ENCODE measurements around the gene CCL20. TPM values are rescaled to one million over a fixed set of nuclear protein-coding genes. Genes with fewer than 3 reads are reported as not detected.

Gene CCL20
- total and polyA plus RNA-seq, 2 donors (not counting 3 experiments of a cell fraction or from before 2014, with no cell fraction given): 0.32 TPM; not detected in 1

- no peaks in the 10 kb centered on the region for H3K9me1 ChIP-seq (replicated peaks; ENCODE audit: control insufficient read depth, extremely low read depth, insufficient read depth, low read length)
- BruUV-seq (replicated peaks): no TSS peak
- no peaks in the 10 kb centered on the region for H3K9me3 ChIP-seq (replicated peaks; ENCODE audit: control insufficient read depth, insufficient read depth, low read length)
- ChIA-PET POLR2A (no interaction called here), CTCF (interaction anchor here (0.8 to 1.5 kb wide), 4 partner anchors 9 to 35 kb away, joined by 3 to 14 read pairs (median 4); no protein-coding TSS in a partner anchor)
- no peaks in the 10 kb centered on the region for H4K20me1 ChIP-seq (replicated peaks; ENCODE audit: control insufficient read depth, extremely low read depth, insufficient read depth, low read length)
- H3K4me2 ChIP-seq (ENCODE audit: insufficient read depth, low read length): no peak overlapping the region
- TF ChIP-seq GATA2 (IDR thresholded peaks at IDR 0.05; ENCODE audit: insufficient read depth, insufficient read length, low read depth, low read length) (no peak), POLR2A (IDR thresholded peaks at IDR 0.05; ENCODE audit: low read depth, low read length) (no peak)
- no peak overlapping the region for H3K4me3 ChIP-seq (replicated peaks in 1 of 3; ENCODE audit: insufficient read depth in 1 of 3, low read depth in 1 of 3, low read length in 3 of 3)
- no peak for FAIRE-seq
- no peak overlapping the region for H3K9ac ChIP-seq (replicated peaks; ENCODE audit: extremely low read depth, insufficient read depth, low read length)
- intact Hi-C loops (cut with micrococcal nuclease) (loop anchor here (2.0 kb wide), 1 partner anchor 35 kb away; no protein-coding TSS in a partner anchor), dilution Hi-C loops (cut with MboI; ENCODE audit: extremely low pct_ligation_motif_present, low sequenced_read_pairs) (no loop called here)
- no peak overlapping the region for H3K27ac ChIP-seq (ENCODE audit: insufficient read depth, low read depth, low read length)
- peaks cover 10% of the 10 kb centered on the region for H3K4me1 ChIP-seq (ENCODE audit: control insufficient read depth, extremely low read depth, insufficient read depth, low read length)
- no peak for DNase-seq (ENCODE audit: low read depth, low spot score)
- no peaks in the 10 kb centered on the region for H3K27me3 ChIP-seq (ENCODE audit: control insufficient read depth in 2 of 2, insufficient read depth in 2 of 2, low read length in 2 of 2)
- no peaks in the 10 kb centered on the region for H3K36me3 ChIP-seq (ENCODE audit: control insufficient read depth in 2 of 2, extremely low read depth in 1 of 2, insufficient read depth in 2 of 2, low read length in 2 of 2)
- H2AFZ ChIP-seq (ENCODE audit: low read depth, low read length): no peak overlapping the region
- H3K79me2 ChIP-seq (ENCODE audit: control insufficient read depth, insufficient read depth, low read length): no peaks in the 10 kb centered on the region
Observed at GRCh38 chr2:227853765-227854271, 40.2 kb downstream of the CCL20 start.

- POLR2A ChIA-PET: no interaction called here
- Histone ChIP-seq H2AFZ (ENCODE audit: low read depth, low read length) (peak overlapping the region; percentile 31), H3K36me3 (ENCODE audit: control insufficient read depth in 2 of 2, extremely low read depth in 1 of 2, insufficient read depth in 2 of 2, low read length in 2 of 2) (no peaks in the 10 kb centered on the region), H3K9me1 (replicated peaks; ENCODE audit: control insufficient read depth, extremely low read depth, insufficient read depth, low read length) (no peaks in the 10 kb centered on the region), H3K79me2 (ENCODE audit: control insufficient read depth, insufficient read depth, low read length) (no peaks in the 10 kb centered on the region), H4K20me1 (replicated peaks; ENCODE audit: control insufficient read depth, extremely low read depth, insufficient read depth, low read length) (no peaks in the 10 kb centered on the region), H3K4me1 (ENCODE audit: control insufficient read depth, extremely low read depth, insufficient read depth, low read length) (peaks cover 10% of the 10 kb centered on the region), H3K27ac (ENCODE audit: insufficient read depth, low read depth, low read length) (no peak overlapping the region), H3K9ac (replicated peaks; ENCODE audit: extremely low read depth, insufficient read depth, low read length) (no peak overlapping the region), H3K27me3 (ENCODE audit: control insufficient read depth in 2 of 2, insufficient read depth in 2 of 2, low read length in 2 of 2) (no peaks in the 10 kb centered on the region), H3K4me2 (ENCODE audit: insufficient read depth, low read length) (no peak overlapping the region), H3K9me3 (replicated peaks; ENCODE audit: control insufficient read depth, insufficient read depth, low read length) (no peaks in the 10 kb centered on the region), H3K4me3 (replicated peaks in 1 of 3; ENCODE audit: insufficient read depth in 1 of 3, low read depth in 1 of 3, low read length in 3 of 3) (no peak overlapping the region)
- no peak for TF ChIP-seq JUN (IDR thresholded peaks at IDR 0.05; ENCODE audit: borderline replicate concordance, insufficient read depth, insufficient read length, low read depth)
- TF ChIP-seq MAX (IDR thresholded peaks at IDR 0.05; ENCODE audit: insufficient read depth, insufficient read length): no peak
- no peak for TF ChIP-seq CTCF (IDR thresholded peaks at IDR 0.05; ENCODE audit: extremely low read depth in 1 of 2, insufficient read depth in 1 of 2, low read depth in 1 of 2, low read length in 2 of 2)
- TF ChIP-seq FOS (IDR thresholded peaks at IDR 0.05; ENCODE audit: borderline replicate concordance, insufficient read depth, low read length): peak; percentile 48
- intact Hi-C loops (cut with micrococcal nuclease) (loop anchor here (2.0 kb wide), 1 partner anchor 37 kb away; no protein-coding TSS in a partner anchor), dilution Hi-C loops (cut with MboI; ENCODE audit: extremely low pct_ligation_motif_present, low sequenced_read_pairs) (no loop called here)
- CTCF ChIA-PET: interaction anchor here (1.3 to 2.0 kb wide), 2 partner anchors 37 to 82 kb away, joined by 5 to 6 read pairs; no protein-coding TSS in a partner anchor
- FAIRE-seq (peak; percentile 12), DNase-seq (ENCODE audit: low read depth, low spot score) (peak; percentile 48)
- no TSS peak for BruUV-seq (replicated peaks)
Observed at GRCh38 chr2:227855440-227855839, 41.8 kb downstream of the CCL20 start.
